Erythroblast (primary cell): ENCODE measurements around the gene R3HDM1.
"Not testable (repeated sequence)": the region's sequence is repeated elsewhere in the genome, so short reads cannot be mapped to it uniquely, and the experiment has no call there.

Experiments
- DNase-seq, 2 experiments: peaks; one replicate each; lab custom pipeline; 2025; lab: John Stamatoyannopoulos, UW
- GATA1 ChIP-seq: IDR thresholded peaks from 2 replicates; pipeline ENCODE4 v1.6.1; 2011; ENCODE audit warnings: low read depth, mild to moderate bottlenecking, control low read depth, low read length, moderate library complexity
- POLR2A ChIP-seq: IDR thresholded peaks from 2 replicates; pipeline ENCODE4 v1.6.1; 2011; ENCODE audit warnings: mild to moderate bottlenecking, low read length

R3HDM1 gene

GRCh38 chr2:135641156-135642068 lies 110.1 kb downstream of the R3HDM1 start:
- no peak for TF ChIP-seq POLR2A
- TF ChIP-seq GATA1: no peak

GRCh38 chr2:135647836-135648579 lies 116.7 kb downstream of the R3HDM1 start:
- no peak for DNase-seq
- TF ChIP-seq GATA1 (no peak), POLR2A (no peak)

More at GRCh38 chr2:135641156-135642068, 110.1 kb downstream of the R3HDM1 start:
- no peak for DNase-seq

- no peak for TF ChIP-seq POLR2A
- TF ChIP-seq GATA1: no peak
- no peak for DNase-seq
Observed at GRCh38 chr2:135650721-135651120, 119.4 kb downstream of the R3HDM1 start.

GRCh38 chr2:135651717-135652116 lies 120.4 kb downstream of the R3HDM1 start:
- TF ChIP-seq POLR2A (no peak), GATA1 (no peak)
- DNase-seq: no peak

GRCh38 chr2:135654239-135654638 lies 123.0 kb downstream of the R3HDM1 start:
- not testable (repeated sequence) for DNase-seq

- DNase-seq: no peak
- TF ChIP-seq POLR2A: no peak
- TF ChIP-seq GATA1: no peak
Observed at GRCh38 chr2:135657806-135658582, 126.7 kb downstream of the R3HDM1 start.

- TF ChIP-seq POLR2A (no peak), GATA1 (no peak)
- DNase-seq: peak in 1 of 2 experiments; percentile 17
Observed at GRCh38 chr2:135662088-135662487, 130.8 kb downstream of the R3HDM1 start.

- TF ChIP-seq GATA1: no peak
- no peak for TF ChIP-seq POLR2A
- no peak for DNase-seq
Observed at GRCh38 chr2:135663148-135663700, 131.9 kb downstream of the R3HDM1 start.

GRCh38 chr2:135664623-135665068 lies 133.4 kb downstream of the R3HDM1 start:
- TF ChIP-seq GATA1: no peak
- TF ChIP-seq POLR2A: no peak
- DNase-seq: no peak

- no peak for DNase-seq
- TF ChIP-seq POLR2A (no peak), GATA1 (no peak)
Observed at GRCh38 chr2:135667045-135667444, 135.8 kb downstream of the R3HDM1 start.

GRCh38 chr2:135674453-135674852 lies 143.2 kb downstream of the R3HDM1 start:
- TF ChIP-seq GATA1 (no peak), POLR2A (no peak)
- no peak for DNase-seq

GRCh38 chr2:135676031-135676430 lies 144.7 kb downstream of the R3HDM1 start:
- no peak for DNase-seq
- no peak for TF ChIP-seq POLR2A
- no peak for TF ChIP-seq GATA1

- no peak for TF ChIP-seq POLR2A
- TF ChIP-seq GATA1: no peak
- DNase-seq: no peak
Observed at GRCh38 chr2:135679125-135679524, 147.8 kb downstream of the R3HDM1 start.
